Endothelial cell of umbilical vein (primary cell): ENCODE data around the gene RYR3. TPM values are rescaled to one million over a fixed set of nuclear protein-coding genes. Genes with fewer than 3 reads are reported as not detected.

Source experiments
- BruUV-seq: library from RNA; stranded (reverse); fragments of 400-500 nt; replicated peaks from 2 replicates; lab custom pipeline; 2021; lab: Mats Ljungman, UMichigan
- CTCF ChIA-PET: fragments of 300-600, 350-600 bp; sonication (Branson Sonifier 250); formaldehyde crosslinking; loops from one replicate; lab custom pipeline; 2021; ENCODE audit warnings: antibody characterized with exemption, inconsistent platforms; lab: Charles Lee
- POLR2A ChIA-PET: fragments of 300-600, 350-600 bp; sonication (Branson Sonifier 250); formaldehyde crosslinking; loops from one replicate; lab custom pipeline; 2021; ENCODE audit warnings: antibody characterized with exemption, inconsistent platforms; lab: Charles Lee
- DNase-seq: peaks from one replicate; pipeline ENCODE4 v3.0.0-alpha.2; 2011; ENCODE audit warnings: low read depth, low spot score
- FAIRE-seq: peaks from 2 replicates; lab custom pipeline; 2011; peaks lifted over from hg19 to GRCh38; lab: Jason Lieb, UNC
- H2AFZ ChIP-seq: 2 replicates; pipeline ENCODE4 v1.6.0; 2012; ENCODE audit warnings: low read depth, low read length, control low read depth, inconsistent platforms
- H3K27ac ChIP-seq: 2 replicates; pipeline ENCODE4 v1.5.1; 2011; ENCODE audit warnings: low read depth, mild to moderate bottlenecking, control low read depth, low read length, moderate library complexity; ENCODE audit not compliant: insufficient read depth
- H3K27me3 ChIP-seq, 2 experiments: 2 replicates each; pipeline versions ENCODE4 v1.6.0 to v1.6.1; 2011; ENCODE audit warnings: low read length in 2 of 2, mixed read lengths in 1 of 2; ENCODE audit not compliant: control insufficient read depth in 2 of 2, insufficient read depth in 2 of 2
- H3K36me3 ChIP-seq, 2 experiments: 2 replicates in 1 of 2; 3 replicates in 1 of 2; pipeline ENCODE4 v1.5.1; 2011; ENCODE audit warnings: low read length in 2 of 2, mild to moderate bottlenecking in 1 of 2, moderate library complexity in 1 of 2; ENCODE audit not compliant: control insufficient read depth in 2 of 2, insufficient read depth in 2 of 2; ENCODE audit errors: extremely low read depth in 1 of 2
- H3K4me1 ChIP-seq: 3 replicates; pipeline ENCODE4 v1.5.1; 2011; ENCODE audit warnings: mild to moderate bottlenecking, low read length; ENCODE audit not compliant: control insufficient read depth, insufficient read depth; ENCODE audit errors: extremely low read depth
- H3K4me2 ChIP-seq: 2 replicates; pipeline ENCODE4 v1.6.1; 2011; ENCODE audit warnings: low read length, control low read depth, mixed read lengths; ENCODE audit not compliant: insufficient read depth
- H3K4me3 ChIP-seq, 3 experiments: fragments of 200-600 bp in 1 of 3; sonication (generic), shearing (Covaris generic) in 1 of 3; replicated peaks in 1 of 3; 2 replicates each; pipeline ENCODE4 v1.5.1; 2011 to 2016; ENCODE audit warnings: control low read depth in 3 of 3, low read length in 3 of 3, mild to moderate bottlenecking in 2 of 3, inconsistent platforms in 1 of 3, low read depth in 1 of 3, moderate library complexity in 1 of 3; ENCODE audit not compliant: insufficient read depth in 1 of 3
- H3K79me2 ChIP-seq: 2 replicates; pipeline ENCODE4 v1.6.0; 2012; ENCODE audit warnings: low read length, inconsistent platforms; ENCODE audit not compliant: control insufficient read depth, insufficient read depth
- H3K9ac ChIP-seq: replicated peaks from 2 replicates; pipeline ENCODE3; 2011; ENCODE audit warnings: low read length, control low read depth; ENCODE audit not compliant: insufficient read depth; ENCODE audit errors: extremely low read depth
- H3K9me1 ChIP-seq: replicated peaks from 3 replicates; pipeline ENCODE4 v1.6.0; 2011; ENCODE audit warnings: mild to moderate bottlenecking, low read length; ENCODE audit not compliant: control insufficient read depth, insufficient read depth; ENCODE audit errors: extremely low read depth
- H3K9me3 ChIP-seq: replicated peaks from 2 replicates; pipeline ENCODE4 v1.5.1; 2012; ENCODE audit warnings: low read length, inconsistent platforms; ENCODE audit not compliant: control insufficient read depth, insufficient read depth
- H4K20me1 ChIP-seq: replicated peaks from 2 replicates; pipeline ENCODE3; 2011; ENCODE audit warnings: mild to moderate bottlenecking, low read length; ENCODE audit not compliant: control insufficient read depth, insufficient read depth; ENCODE audit errors: extremely low read depth
- EZH2 ChIP-seq: IDR thresholded peaks from 2 replicates; pipeline ENCODE4 v1.6.1; 2012; ENCODE audit warnings: borderline replicate concordance, low read depth, mild to moderate bottlenecking, moderate library complexity, low read length, inconsistent platforms; ENCODE audit not compliant: severe bottlenecking
- FOS ChIP-seq: IDR thresholded peaks from 2 replicates; pipeline ENCODE4 v1.6.1; 2011; ENCODE audit warnings: mild to moderate bottlenecking, low read length, moderate library complexity, borderline replicate concordance; ENCODE audit not compliant: insufficient read depth
- GATA2 ChIP-seq: IDR thresholded peaks from 2 replicates; pipeline ENCODE4 v1.7.0; 2011; ENCODE audit warnings: low read depth, mild to moderate bottlenecking, moderate library complexity, mixed read lengths, low read length; ENCODE audit not compliant: insufficient read length, insufficient read depth
- JUN ChIP-seq: IDR thresholded peaks from 2 replicates; pipeline ENCODE4 v1.6.1; 2011; ENCODE audit warnings: borderline replicate concordance, low read depth; ENCODE audit not compliant: insufficient read length, insufficient read depth
- MYC ChIP-seq: IDR thresholded peaks from one replicate; pipeline ENCODE4 v1.6.1; 2011; ENCODE audit warnings: mild to moderate bottlenecking, low read depth, low read length
- POLR2A ChIP-seq: IDR thresholded peaks from 2 replicates; pipeline ENCODE4 v1.6.1; 2012; ENCODE audit warnings: low read depth, mild to moderate bottlenecking, control low read depth, low read length
- POLR2AphosphoS5 ChIP-seq: IDR thresholded peaks from 2 replicates; pipeline ENCODE4 v1.6.1; 2012; ENCODE audit warnings: low read depth, mild to moderate bottlenecking, control low read depth, low read length, moderate library complexity; ENCODE audit not compliant: insufficient read depth
- dilution Hi-C: fragments of 300-500 bp; cut with MboI; formaldehyde crosslinking; loops from one replicate; pipeline ENCODE4 v1.15.0; 2019; ENCODE audit warnings: low sequenced_read_pairs; ENCODE audit not compliant: extremely low pct_ligation_motif_present
- intact Hi-C: fragments of 100-400 bp; cut with micrococcal nuclease; formaldehyde crosslinking; loops from one replicate; pipeline ENCODE4 v1.10.0; 2022
- polyA plus RNA-seq, 4 experiments: library from polyadenylated mRNA; depleted of rRNA in 3 of 4; stranded (reverse) in 3 of 4; unstranded in 1 of 4; fragments of >200 nt; gene quantifications; 2 replicates each; pipeline versions ENCODE4 v1.2.1 to v1.2.3, GENCODE V29; 2011 to 2012; ENCODE audit warnings: missing spikeins in 1 of 4
- total RNA-seq: library from RNA; stranded (reverse); gene quantifications from 2 replicates; pipeline ENCODE4 v1.2.3, GENCODE V29; 2021
- TF ChIP-seq, protein P1 (sequence below), 2 donors: IDR thresholded peaks; 1 replicate in 1 of 2; 2 replicates in 1 of 2; pipeline ENCODE4 v1.5.1; 2011; ENCODE audit warnings: low read length in 2 of 2, mild to moderate bottlenecking in 2 of 2, moderate library complexity in 2 of 2, control low read depth in 1 of 2, inconsistent platforms in 1 of 2, low read depth in 1 of 2; ENCODE audit not compliant: insufficient read depth in 1 of 2; ENCODE audit errors: extremely low read depth in 1 of 2
- TF ChIP-seq, protein P2 (sequence below): IDR thresholded peaks from 2 replicates; pipeline ENCODE4 v1.6.1; 2011; ENCODE audit not compliant: insufficient read depth, insufficient read length

The RYR3 gene
- total and polyA plus RNA-seq, 2 donors (not counting 3 experiments of a cell fraction or from before 2014, with no cell fraction given) = not detected

DNA sequence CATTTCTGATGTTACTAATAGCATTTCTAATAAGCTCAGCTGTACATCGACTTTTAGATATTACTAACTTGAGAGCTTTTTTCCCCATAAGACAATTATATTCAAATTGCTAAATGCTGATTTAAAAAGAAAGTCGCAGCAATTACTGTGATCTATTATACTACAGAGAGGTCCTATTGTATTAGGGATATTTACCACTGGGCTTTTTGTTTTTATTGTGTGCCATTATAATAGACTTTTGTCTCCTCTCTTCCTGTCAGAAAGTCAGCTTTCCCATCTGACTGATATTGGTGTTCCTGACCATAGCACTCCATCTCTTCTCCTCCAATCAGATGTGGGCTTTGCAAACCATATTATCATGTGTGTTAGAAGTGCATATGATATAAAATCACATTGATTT lies 27.2 kb upstream of the RYR3 start:
- dilution Hi-C loops = no loop called here
- POLR2A ChIA-PET = no interaction called here

More for the DNA sequence above, 27.2 kb upstream of the RYR3 start:
- Histone ChIP-seq H3K27me3 (no peaks in the 10 kb centered on the region), H2AFZ (no peak overlapping the region), H3K79me2 (no peaks in the 10 kb centered on the region), H3K9ac (no peak overlapping the region), H3K9me1 (no peaks in the 10 kb centered on the region), H3K4me3 (no peak overlapping the region), H3K27ac (no peak overlapping the region), H3K4me1 (peaks cover 7% of the 10 kb centered on the region), H3K4me2 (no peak overlapping the region), H4K20me1 (no peaks in the 10 kb centered on the region), H3K9me3 (no peaks in the 10 kb centered on the region), H3K36me3 (no peaks in the 10 kb centered on the region)
- CTCF ChIA-PET = interaction anchor here (0.8 to 4.3 kb wide), 3 partner anchors 10 to 680 kb away, joined by 3 to 41 read pairs (median 3); no protein-coding TSS in a partner anchor
- BruUV-seq = no TSS peak
- no peak for FAIRE-seq
- DNase-seq = no peak
- TF ChIP-seq POLR2AphosphoS5 = no peak
- TF ChIP-seq POLR2A = no peak
- TF ChIP-seq, protein P1, sequence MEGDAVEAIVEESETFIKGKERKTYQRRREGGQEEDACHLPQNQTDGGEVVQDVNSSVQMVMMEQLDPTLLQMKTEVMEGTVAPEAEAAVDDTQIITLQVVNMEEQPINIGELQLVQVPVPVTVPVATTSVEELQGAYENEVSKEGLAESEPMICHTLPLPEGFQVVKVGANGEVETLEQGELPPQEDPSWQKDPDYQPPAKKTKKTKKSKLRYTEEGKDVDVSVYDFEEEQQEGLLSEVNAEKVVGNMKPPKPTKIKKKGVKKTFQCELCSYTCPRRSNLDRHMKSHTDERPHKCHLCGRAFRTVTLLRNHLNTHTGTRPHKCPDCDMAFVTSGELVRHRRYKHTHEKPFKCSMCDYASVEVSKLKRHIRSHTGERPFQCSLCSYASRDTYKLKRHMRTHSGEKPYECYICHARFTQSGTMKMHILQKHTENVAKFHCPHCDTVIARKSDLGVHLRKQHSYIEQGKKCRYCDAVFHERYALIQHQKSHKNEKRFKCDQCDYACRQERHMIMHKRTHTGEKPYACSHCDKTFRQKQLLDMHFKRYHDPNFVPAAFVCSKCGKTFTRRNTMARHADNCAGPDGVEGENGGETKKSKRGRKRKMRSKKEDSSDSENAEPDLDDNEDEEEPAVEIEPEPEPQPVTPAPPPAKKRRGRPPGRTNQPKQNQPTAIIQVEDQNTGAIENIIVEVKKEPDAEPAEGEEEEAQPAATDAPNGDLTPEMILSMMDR (IDR thresholded peaks at IDR 0.05; ENCODE audit: extremely low read depth in 1 of 2, insufficient read depth in 1 of 2, low read depth in 1 of 2, low read length in 2 of 2) = no peak
- no peak for TF ChIP-seq GATA2
- TF ChIP-seq EZH2 = no peak
- no peak for TF ChIP-seq MYC
- TF ChIP-seq FOS = no peak
- no peak for TF ChIP-seq JUN
- TF ChIP-seq, protein P2, sequence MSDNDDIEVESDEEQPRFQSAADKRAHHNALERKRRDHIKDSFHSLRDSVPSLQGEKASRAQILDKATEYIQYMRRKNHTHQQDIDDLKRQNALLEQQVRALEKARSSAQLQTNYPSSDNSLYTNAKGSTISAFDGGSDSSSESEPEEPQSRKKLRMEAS = no peak
- intact Hi-C loops = no loop called here
